ENCODE data around the gene SHMT1.
"Not testable (repeated sequence)": the region's sequence is repeated elsewhere in the genome, so short reads cannot be mapped to it uniquely, and the experiment has no call there.

DNA sequence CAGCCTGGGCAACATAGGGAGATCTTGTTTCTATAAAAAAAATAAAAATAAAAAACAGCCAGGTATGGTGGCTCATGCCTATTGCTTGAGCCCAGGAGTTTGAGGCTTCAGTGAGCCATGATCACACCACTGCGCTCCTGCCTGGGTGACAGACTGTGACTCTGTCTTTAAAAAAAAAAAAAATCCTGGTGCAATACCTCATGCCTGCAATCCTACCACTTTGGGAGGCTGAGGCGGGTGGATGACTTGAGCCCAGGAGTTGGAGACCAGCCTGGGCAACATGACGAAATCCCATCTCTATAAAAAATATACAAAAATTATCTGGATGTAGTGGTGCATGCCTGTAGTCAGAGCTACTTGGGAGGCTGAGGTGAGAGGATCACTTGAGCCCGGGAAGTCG is 15.3 kb upstream of the SHMT1 start:
- TF ChIP-seq, protein P1, sequence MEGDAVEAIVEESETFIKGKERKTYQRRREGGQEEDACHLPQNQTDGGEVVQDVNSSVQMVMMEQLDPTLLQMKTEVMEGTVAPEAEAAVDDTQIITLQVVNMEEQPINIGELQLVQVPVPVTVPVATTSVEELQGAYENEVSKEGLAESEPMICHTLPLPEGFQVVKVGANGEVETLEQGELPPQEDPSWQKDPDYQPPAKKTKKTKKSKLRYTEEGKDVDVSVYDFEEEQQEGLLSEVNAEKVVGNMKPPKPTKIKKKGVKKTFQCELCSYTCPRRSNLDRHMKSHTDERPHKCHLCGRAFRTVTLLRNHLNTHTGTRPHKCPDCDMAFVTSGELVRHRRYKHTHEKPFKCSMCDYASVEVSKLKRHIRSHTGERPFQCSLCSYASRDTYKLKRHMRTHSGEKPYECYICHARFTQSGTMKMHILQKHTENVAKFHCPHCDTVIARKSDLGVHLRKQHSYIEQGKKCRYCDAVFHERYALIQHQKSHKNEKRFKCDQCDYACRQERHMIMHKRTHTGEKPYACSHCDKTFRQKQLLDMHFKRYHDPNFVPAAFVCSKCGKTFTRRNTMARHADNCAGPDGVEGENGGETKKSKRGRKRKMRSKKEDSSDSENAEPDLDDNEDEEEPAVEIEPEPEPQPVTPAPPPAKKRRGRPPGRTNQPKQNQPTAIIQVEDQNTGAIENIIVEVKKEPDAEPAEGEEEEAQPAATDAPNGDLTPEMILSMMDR (conservative IDR thresholded peaks at IDR 0.05; ENCODE audit: low read length) = not testable (repeated sequence)
- not testable (repeated sequence) for TF ChIP-seq EZH2phosphoT487 (IDR thresholded peaks at IDR 0.05; ENCODE audit: borderline replicate concordance)
